Stimulated activated CD8-positive, alpha-beta memory T cell treated with anti-CD3 and anti-CD28 coated beads, Interleukin-4, amount 100 ng/mL, for 4 hours (primary cell): ENCODE data around the gene C10orf71.

ENCODE experiments used
- DNase-seq, 2 donors: peaks; one replicate each; pipeline ENCODE4 v3.0.0-alpha.2; 2020; ENCODE audit warnings: low read depth in 2 of 2, low spot score in 1 of 2

Gene C10orf71

GRCh38 chr10:49273626-49274025 lies 25.3 kb upstream of the C10orf71 start:
- DNase-seq = no peak

GRCh38 chr10:49274886-49275285 lies 24.1 kb upstream of the C10orf71 start:
- DNase-seq = no peak

- DNase-seq = no peak
Observed at GRCh38 chr10:49275896-49276295, 23.1 kb upstream of the C10orf71 start.

- DNase-seq = no peak
Observed at GRCh38 chr10:49276596-49276995, 22.4 kb upstream of the C10orf71 start.

GRCh38 chr10:49277973-49278372 lies 21.0 kb upstream of the C10orf71 start:
- DNase-seq = no peak

GRCh38 chr10:49278497-49278981 lies 20.4 kb upstream of the C10orf71 start:
- DNase-seq = no peak

- no peak for DNase-seq
Observed at GRCh38 chr10:49279015-49279880, 19.7 kb upstream of the C10orf71 start.

GRCh38 chr10:49280001-49280408 lies 19.0 kb upstream of the C10orf71 start:
- DNase-seq = no peak

- no peak for DNase-seq
Observed at GRCh38 chr10:49281461-49281860, 17.5 kb upstream of the C10orf71 start.

GRCh38 chr10:49282306-49282705 lies 16.7 kb upstream of the C10orf71 start:
- no peak for DNase-seq

GRCh38 chr10:49282879-49283341 lies 16.1 kb upstream of the C10orf71 start:
- DNase-seq = no peak

GRCh38 chr10:49283491-49283890 lies 15.5 kb upstream of the C10orf71 start:
- DNase-seq = no peak

GRCh38 chr10:49284356-49284755 lies 14.6 kb upstream of the C10orf71 start:
- DNase-seq = no peak

GRCh38 chr10:49285232-49285631 lies 13.7 kb upstream of the C10orf71 start:
- DNase-seq = no peak

- no peak for DNase-seq
Observed at GRCh38 chr10:49286686-49287085, 12.3 kb upstream of the C10orf71 start.

GRCh38 chr10:49287689-49288340 lies 11.2 kb upstream of the C10orf71 start:
- no peak for DNase-seq

GRCh38 chr10:49288341-49289065 lies 10.5 kb upstream of the C10orf71 start:
- no peak for DNase-seq

- no peak for DNase-seq
Observed at GRCh38 chr10:49289480-49289879, 9.5 kb upstream of the C10orf71 start.

GRCh38 chr10:49290131-49290530 lies 8.8 kb upstream of the C10orf71 start:
- no peak for DNase-seq

- no peak for DNase-seq
Observed at GRCh38 chr10:49290607-49291006, 8.4 kb upstream of the C10orf71 start.

- no peak for DNase-seq
Observed at GRCh38 chr10:49292565-49293207, 6.3 kb upstream of the C10orf71 start.
